Measurements from ENCODE around the gene H1-8.

DNA sequence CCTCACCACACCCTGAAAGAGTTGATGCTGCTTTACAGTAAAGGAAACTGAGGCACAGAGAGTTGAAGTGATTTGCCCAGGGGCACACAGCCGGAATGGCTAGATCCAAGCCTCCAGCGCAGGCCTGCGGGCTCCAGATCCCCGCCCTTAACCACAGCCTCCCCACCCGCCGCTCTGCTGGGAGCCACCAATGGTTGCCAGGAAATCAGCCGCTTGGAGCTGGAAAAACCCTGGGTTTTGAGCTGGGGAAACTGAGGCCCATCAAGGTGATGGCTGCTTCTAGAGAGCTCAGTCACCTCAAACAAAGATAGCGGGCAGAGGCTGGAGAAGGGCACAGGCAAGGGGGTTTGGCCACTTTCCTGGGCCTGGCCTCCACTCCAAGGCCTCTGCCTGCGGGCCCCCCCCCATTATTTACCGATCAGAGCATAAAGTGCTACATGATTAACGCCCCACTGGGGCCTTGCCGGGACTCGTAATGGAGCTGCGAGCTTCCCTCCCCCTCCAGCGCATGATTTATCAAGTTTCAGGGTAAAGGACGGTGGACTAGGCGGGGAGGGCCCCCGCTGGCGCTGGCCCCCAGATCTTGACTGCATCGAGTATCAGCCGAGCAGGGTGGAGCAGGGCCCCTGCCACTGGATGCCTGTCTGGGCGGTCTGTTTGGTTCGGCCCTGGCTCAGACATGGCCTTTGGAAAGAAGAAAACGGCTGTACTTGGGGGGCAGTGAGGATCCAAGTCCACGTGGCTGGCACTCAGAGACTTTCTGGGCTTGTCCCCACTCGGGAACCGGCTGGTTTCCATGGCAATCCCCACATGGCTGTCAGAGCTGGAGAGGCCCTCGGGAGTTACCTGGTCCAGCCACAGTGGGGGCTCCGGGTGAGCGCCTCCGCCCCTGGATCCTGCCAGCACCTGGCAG, 54.4 kb downstream of the H1-8 start:
- TF ChIP-seq CTCF (IDR thresholded peaks at IDR 0.05) (no peak), POLR2A (IDR thresholded peaks at IDR 0.05) (no peak)
